ENCODE measurements around the gene REEP3. TPM values are rescaled to one million over a fixed set of nuclear protein-coding genes. Genes with fewer than 3 reads are reported as not detected.

The REEP3 gene
- total RNA-seq, 4 donors from 2014 or later, result 27.5 to 32.5 (median 30.4) TPM

DNA sequence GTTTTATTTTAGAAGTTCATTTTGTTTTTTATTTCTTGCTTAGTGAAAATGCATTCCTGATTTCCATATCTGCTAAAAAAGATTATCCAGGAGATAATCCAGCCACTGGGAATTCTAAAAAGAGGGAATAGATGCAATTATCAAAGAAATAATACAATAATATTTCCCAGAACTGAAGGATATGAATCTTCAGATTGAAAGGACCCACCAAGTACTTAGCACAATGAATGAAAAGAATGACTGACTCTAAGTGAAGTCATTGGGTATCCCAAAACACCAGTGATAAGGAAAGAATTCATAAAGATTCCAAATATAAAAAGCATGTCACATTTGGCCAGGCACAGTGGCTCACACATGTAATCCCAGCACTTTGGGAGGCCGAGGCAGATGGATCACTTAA is 79.3 kb downstream of the REEP3 start:
- Histone ChIP-seq H3K4me1 (no peaks in the 10 kb centered on the region), H3K4me3 (no peak overlapping the region), H3K27me3 (no peaks in the 10 kb centered on the region), H3K9me3 (no peaks in the 10 kb centered on the region), H3K36me3 (peaks cover 0 to 54% (median 0%) of the 10 kb centered on the region in 3 donors), H3K27ac (no peak overlapping the region)
- WGBS, 2 donors, result 94 to 100% methylated on average over 1 of the region's 1 CpG
- intact Hi-C loops (cut with DNase I), result no loop called here
- no peak for TF ChIP-seq POLR2A (IDR thresholded peaks at IDR 0.05)
- TF ChIP-seq, protein P1, sequence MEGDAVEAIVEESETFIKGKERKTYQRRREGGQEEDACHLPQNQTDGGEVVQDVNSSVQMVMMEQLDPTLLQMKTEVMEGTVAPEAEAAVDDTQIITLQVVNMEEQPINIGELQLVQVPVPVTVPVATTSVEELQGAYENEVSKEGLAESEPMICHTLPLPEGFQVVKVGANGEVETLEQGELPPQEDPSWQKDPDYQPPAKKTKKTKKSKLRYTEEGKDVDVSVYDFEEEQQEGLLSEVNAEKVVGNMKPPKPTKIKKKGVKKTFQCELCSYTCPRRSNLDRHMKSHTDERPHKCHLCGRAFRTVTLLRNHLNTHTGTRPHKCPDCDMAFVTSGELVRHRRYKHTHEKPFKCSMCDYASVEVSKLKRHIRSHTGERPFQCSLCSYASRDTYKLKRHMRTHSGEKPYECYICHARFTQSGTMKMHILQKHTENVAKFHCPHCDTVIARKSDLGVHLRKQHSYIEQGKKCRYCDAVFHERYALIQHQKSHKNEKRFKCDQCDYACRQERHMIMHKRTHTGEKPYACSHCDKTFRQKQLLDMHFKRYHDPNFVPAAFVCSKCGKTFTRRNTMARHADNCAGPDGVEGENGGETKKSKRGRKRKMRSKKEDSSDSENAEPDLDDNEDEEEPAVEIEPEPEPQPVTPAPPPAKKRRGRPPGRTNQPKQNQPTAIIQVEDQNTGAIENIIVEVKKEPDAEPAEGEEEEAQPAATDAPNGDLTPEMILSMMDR (IDR thresholded peaks at IDR 0.05), result no peak
- DNase-seq, result no peak

DNA sequence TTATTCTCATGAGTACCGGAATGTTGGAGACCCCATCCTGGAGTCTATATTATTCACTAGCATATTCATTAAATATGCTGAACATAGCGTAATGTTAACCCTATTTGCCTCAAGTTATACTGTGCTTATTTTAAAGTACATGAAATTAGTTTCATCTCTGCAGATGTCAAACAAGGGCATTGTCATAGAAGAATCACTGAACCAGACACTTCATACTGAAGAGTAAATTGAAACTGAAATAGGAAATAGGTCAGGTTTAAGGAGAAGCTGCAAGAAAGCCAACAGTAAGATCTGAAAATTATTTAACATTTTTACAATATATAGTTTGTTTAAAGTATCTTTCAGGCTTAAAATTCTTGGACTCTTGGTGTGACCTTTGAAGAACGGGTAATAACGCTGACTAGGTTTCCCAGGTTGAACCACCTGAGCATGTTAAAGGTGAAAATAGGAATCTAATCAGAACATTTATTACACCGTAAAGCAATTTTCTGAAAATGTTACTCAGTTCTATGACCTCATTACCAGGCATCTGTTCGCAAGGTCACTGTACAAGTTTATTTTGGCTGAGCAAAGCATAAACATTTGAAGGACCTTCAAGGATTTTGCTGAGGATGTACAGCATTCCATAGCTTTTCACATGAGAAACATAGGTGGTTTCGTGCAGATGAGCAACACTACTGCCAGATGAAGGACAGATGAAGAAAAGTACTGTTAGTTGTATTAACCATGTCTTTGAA is 82.7 kb downstream of the REEP3 start:
- intact Hi-C loops (cut with DNase I), result no loop called here
- no peaks in the 10 kb centered on the region for H3K27me3 ChIP-seq
- DNase-seq, result no peak
- H3K9me3 ChIP-seq, result no peaks in the 10 kb centered on the region
- TF ChIP-seq POLR2A (IDR thresholded peaks at IDR 0.05), result no peak
- TF ChIP-seq, protein P1 (IDR thresholded peaks at IDR 0.05), result no peak
- WGBS, 2 donors, result 81 to 96% methylated on average over 7 of the region's 7 CpGs
- H3K36me3 ChIP-seq, result peaks cover 0 to 21% (median 0%) of the 10 kb centered on the region in 3 donors
- no peak overlapping the region for H3K27ac ChIP-seq
- no peaks in the 10 kb centered on the region for H3K4me1 ChIP-seq
- no peak overlapping the region for H3K4me3 ChIP-seq

DNA sequence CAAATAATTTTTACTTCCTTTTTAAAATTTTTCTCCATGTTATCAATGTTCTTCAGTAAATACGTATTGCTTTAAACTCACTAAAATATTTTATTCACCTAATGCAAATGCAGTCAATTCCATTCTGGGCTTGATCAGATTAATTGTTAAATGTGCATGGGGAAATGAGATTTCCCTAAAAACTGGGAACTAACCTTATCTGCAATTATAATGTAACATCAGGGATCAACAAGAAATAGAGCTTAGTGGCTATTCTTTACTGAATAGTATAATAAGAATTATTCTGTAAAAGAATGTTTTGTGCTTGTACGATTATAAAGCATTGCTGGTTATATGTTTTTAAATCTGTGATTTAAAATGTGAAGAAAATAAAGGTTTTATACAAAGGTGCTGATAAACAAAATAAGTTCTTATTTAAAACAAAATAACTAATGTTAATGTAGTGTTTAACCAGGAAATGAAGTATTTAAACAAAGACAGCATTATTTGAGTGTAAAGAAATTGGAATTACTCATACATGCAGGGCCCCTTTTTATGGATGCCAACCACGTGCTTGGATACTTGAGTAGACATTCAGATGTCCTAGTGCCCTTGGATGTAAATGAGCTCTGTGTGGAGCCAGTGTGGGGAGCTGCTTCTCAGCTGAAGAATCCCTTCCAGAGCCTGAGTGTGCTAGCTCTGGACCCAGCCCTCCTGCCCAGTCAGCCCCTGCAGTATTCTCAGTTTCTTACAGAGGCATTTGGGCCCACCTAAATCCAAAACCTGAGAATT is 84.2 kb downstream of the REEP3 start:
- TF ChIP-seq, protein P1 (IDR thresholded peaks at IDR 0.05), result no peak
- TF ChIP-seq POLR2A (IDR thresholded peaks at IDR 0.05), result no peak
- no peak for DNase-seq
- intact Hi-C loops (cut with DNase I), result no loop called here
- WGBS, 2 donors, result 83% methylated on average over 3 of the region's 3 CpGs
- no peak overlapping the region for H3K27ac ChIP-seq
- H3K9me3 ChIP-seq, result no peaks in the 10 kb centered on the region
- H3K4me3 ChIP-seq, result no peak overlapping the region
- no peaks in the 10 kb centered on the region for H3K4me1 ChIP-seq
- no peaks in the 10 kb centered on the region for H3K27me3 ChIP-seq
- peaks cover 0 to 20% (median 0%) of the 10 kb centered on the region in 3 donors for H3K36me3 ChIP-seq

DNA sequence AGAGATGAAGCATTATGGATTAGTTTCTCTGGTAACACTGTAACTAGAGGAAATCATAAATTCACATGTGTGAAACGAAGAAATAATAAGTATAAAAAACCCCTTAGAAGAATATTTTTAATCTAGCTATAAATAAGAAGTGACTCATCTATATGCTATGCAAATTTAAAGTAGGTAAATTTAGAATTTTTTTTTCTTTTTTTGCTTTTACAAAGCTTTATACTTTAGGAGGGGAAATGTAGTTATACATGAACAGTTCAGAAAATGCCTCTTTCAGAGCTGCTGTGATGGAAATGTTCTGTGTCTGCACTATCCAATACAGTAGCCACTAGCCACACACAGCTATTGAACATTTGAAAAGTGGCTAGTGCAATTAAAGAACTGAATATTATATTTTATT is 87.3 kb downstream of the REEP3 start:
- no peaks in the 10 kb centered on the region for H3K4me1 ChIP-seq
- no peak for DNase-seq
- H3K27me3 ChIP-seq, result no peaks in the 10 kb centered on the region
- no peak for TF ChIP-seq POLR2A (IDR thresholded peaks at IDR 0.05)
- TF ChIP-seq, protein P1 (IDR thresholded peaks at IDR 0.05), result no peak
- intact Hi-C loops (cut with DNase I), result no loop called here
- peaks cover 0 to 16% (median 0%) of the 10 kb centered on the region in 3 donors for H3K36me3 ChIP-seq
- no peaks in the 10 kb centered on the region for H3K9me3 ChIP-seq
- 51 to 71% methylated on average over 1 of the region's 1 CpG for WGBS, 2 donors
- no peak overlapping the region for H3K4me3 ChIP-seq
- H3K27ac ChIP-seq, result no peak overlapping the region

DNA sequence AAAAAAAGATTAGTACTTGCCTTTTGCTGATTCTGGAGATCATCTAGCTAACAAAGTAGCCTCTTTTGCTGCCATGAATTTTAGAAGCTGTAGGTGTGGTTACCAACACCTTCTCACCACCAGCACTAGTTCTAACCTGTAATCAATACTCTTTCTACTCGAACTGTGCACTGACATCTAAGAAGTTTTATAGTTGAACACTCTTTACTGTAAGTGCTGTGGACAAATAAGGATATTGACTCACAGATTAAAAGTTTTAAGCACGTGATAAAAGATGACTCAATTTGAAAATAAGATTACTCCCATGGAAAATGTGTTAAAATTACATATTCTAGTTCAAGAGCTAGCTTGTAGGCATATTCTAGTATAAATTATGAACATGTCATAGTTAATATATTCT is 89.9 kb downstream of the REEP3 start:
- WGBS, 2 donors, result 33 to 39% methylated on average over 2 of the region's 2 CpGs
- intact Hi-C loops (cut with DNase I), result no loop called here

More for the DNA sequence above, 89.9 kb downstream of the REEP3 start:
- TF ChIP-seq POLR2A (IDR thresholded peaks at IDR 0.05), result no peak
- TF ChIP-seq, protein P1 (IDR thresholded peaks at IDR 0.05), result no peak
- H3K4me1 ChIP-seq, result no peaks in the 10 kb centered on the region
- H3K36me3 ChIP-seq, result peaks cover 0 to 22% (median 0%) of the 10 kb centered on the region in 3 donors
- no peaks in the 10 kb centered on the region for H3K9me3 ChIP-seq
- H3K4me3 ChIP-seq, result no peak overlapping the region
- no peak overlapping the region for H3K27ac ChIP-seq
- H3K27me3 ChIP-seq, result no peaks in the 10 kb centered on the region
- no peak for DNase-seq
